Measurements from ENCODE around the gene ITPR2.

DNA sequence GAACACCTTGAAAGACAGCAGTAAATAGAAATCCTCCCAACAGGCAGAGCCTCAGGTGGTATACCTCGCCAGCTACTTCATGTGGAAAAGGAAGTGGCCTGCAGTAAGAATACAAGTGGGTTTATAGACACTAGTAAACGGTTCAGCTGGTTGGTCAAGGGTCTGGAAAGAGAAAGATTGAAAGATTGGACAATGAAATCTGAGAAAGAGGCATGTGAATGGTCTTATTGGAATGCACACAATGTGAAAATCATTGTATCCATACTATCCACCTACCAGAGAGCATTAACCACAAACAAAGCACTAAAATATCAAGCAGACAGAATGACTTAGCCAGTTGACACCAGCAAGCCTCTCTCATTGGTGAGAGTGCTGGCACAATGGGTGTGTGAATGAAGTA is 539.4 kb downstream of the ITPR2 start:
- TF ChIP-seq POLR2AphosphoS5 (IDR thresholded peaks at IDR 0.05; ENCODE audit: low read depth, low read length) (no peak), POLR2A (IDR thresholded peaks at IDR 0.05; ENCODE audit: low read depth, low read length) (no peak), TAF1 (IDR thresholded peaks at IDR 0.05; ENCODE audit: borderline replicate concordance, low read depth, low read length) (no peak)

All from GM12892 (cell line).